Mesendoderm (in vitro differentiated cells): ENCODE measurements around the gene SOX18.

Source experiments
- DNase-seq: peaks from one replicate; pipeline ENCODE4 v3.0.0; 2013
- H2AK5ac ChIP-seq: 2 replicates; pipeline ENCODE4 v1.6.1; 2013; ENCODE audit warnings: low read length, inconsistent platforms
- H2BK120ac ChIP-seq: 2 replicates; pipeline ENCODE4 v1.6.1; 2013; ENCODE audit warnings: low read depth, mild to moderate bottlenecking, low read length, moderate library complexity, mixed read lengths
- H2BK15ac ChIP-seq: replicated peaks from 2 replicates; pipeline ENCODE4 v1.6.1; 2013; ENCODE audit warnings: low read depth, mild to moderate bottlenecking, moderate library complexity
- H2BK5ac ChIP-seq: 2 replicates; pipeline ENCODE4 v1.6.1; 2013; ENCODE audit warnings: low read length, inconsistent platforms
- H3K18ac ChIP-seq: 2 replicates; pipeline ENCODE4 v1.6.1; 2013; ENCODE audit warnings: mild to moderate bottlenecking, low read length, mixed read lengths
- H3K23ac ChIP-seq: one replicate; pipeline ENCODE4 v1.6.1; 2013; ENCODE audit warnings: low read length
- H3K27ac ChIP-seq: 2 replicates; pipeline ENCODE4 v1.5.1; 2013; ENCODE audit warnings: low read depth, mild to moderate bottlenecking, inconsistent platforms, low read length, moderate library complexity
- H3K27me3 ChIP-seq: 2 replicates; pipeline ENCODE4 v1.6.1; 2013; ENCODE audit warnings: low read length, control low read depth, mild to moderate bottlenecking, inconsistent platforms; ENCODE audit not compliant: insufficient read depth, poor library complexity
- H3K36me3 ChIP-seq: 2 replicates; pipeline ENCODE4 v1.6.1; 2013; ENCODE audit warnings: low read length, inconsistent platforms; ENCODE audit not compliant: control insufficient read depth, insufficient read depth
- H3K4ac ChIP-seq: one replicate; pipeline ENCODE4 v1.6.1; 2013; ENCODE audit warnings: low read depth, mild to moderate bottlenecking, low read length, moderate library complexity
- H3K4me1 ChIP-seq: 2 replicates; pipeline ENCODE4 v1.6.1; 2013; ENCODE audit warnings: low read depth, low read length, inconsistent platforms; ENCODE audit not compliant: control insufficient read depth
- H3K4me2 ChIP-seq: 2 replicates; pipeline ENCODE4 v1.6.1; 2013; ENCODE audit warnings: low read length
- H3K4me3 ChIP-seq: 2 replicates; pipeline ENCODE4 v1.5.1; 2013; ENCODE audit warnings: mild to moderate bottlenecking, low read length
- H3K56ac ChIP-seq: one replicate; pipeline ENCODE4 v1.6.1; 2013; ENCODE audit warnings: low read length
- H3K79me1 ChIP-seq: 2 replicates; pipeline ENCODE4 v1.6.1; 2013; ENCODE audit warnings: low read length, inconsistent platforms
- H3K79me2 ChIP-seq: 2 replicates; pipeline ENCODE4 v1.6.1; 2013; ENCODE audit warnings: mild to moderate bottlenecking, low read length; ENCODE audit not compliant: control insufficient read depth, insufficient read depth
- H3K9ac ChIP-seq: 2 replicates; pipeline ENCODE4 v1.6.1; 2013; ENCODE audit warnings: low read length, inconsistent platforms
- H4K5ac ChIP-seq: one replicate; pipeline ENCODE4 v1.6.1; 2013; ENCODE audit warnings: low read length
- H4K8ac ChIP-seq: one replicate; pipeline ENCODE4 v1.6.1; 2013; ENCODE audit warnings: low read depth, mild to moderate bottlenecking, control low read depth, low read length, moderate library complexity
- WGBS: extraction: QIAGEN DNeasy Blood & Tissue Kit; methylation state at CpG from one replicate; pipeline ENCODE4 v1.1.7; 2013; ENCODE audit warnings: low lambda C conversion rate, missing lambda C conversion rate; ENCODE audit not compliant: insufficient coverage; ENCODE audit errors: extremely low coverage; 5-methylcytosine and 5-hydroxymethylcytosine counted together

SOX18 gene

GRCh38 chr20:64037498-64038213 lies 11.8 kb downstream of the SOX18 start:
- no CpG with 5 or more reads among the region's 36 CpGs for WGBS
- Histone ChIP-seq H3K9ac (no peak overlapping the region), H3K79me1 (no peaks in the 10 kb centered on the region), H3K27ac (no peak overlapping the region), H3K4me1 (peaks cover 2% of the 10 kb centered on the region), H3K4me2 (peak overlapping the region; percentile 40), H2BK5ac (no peak overlapping the region), H2BK120ac (no peak overlapping the region), H3K79me2 (no peaks in the 10 kb centered on the region), H4K5ac (no peak overlapping the region), H3K4me3 (no peak overlapping the region), H3K4ac (no peak overlapping the region), H4K8ac (no peak overlapping the region), H3K36me3 (peaks cover 2% of the 10 kb centered on the region), H3K18ac (no peak overlapping the region), H3K23ac (no peak overlapping the region), H2AK5ac (no peak overlapping the region), H2BK15ac (no peak overlapping the region), H3K27me3 (peaks cover 10% of the 10 kb centered on the region), H3K56ac (no peak overlapping the region)
- DNase-seq = peak; percentile 51

- no peak for DNase-seq
- no peak overlapping the region for H3K27ac ChIP-seq
- H3K4me1 ChIP-seq = peaks cover 2% of the 10 kb centered on the region
- H2AK5ac ChIP-seq = no peak overlapping the region
- H4K8ac ChIP-seq = no peak overlapping the region
- no peak overlapping the region for H4K5ac ChIP-seq
- no peaks in the 10 kb centered on the region for H3K79me1 ChIP-seq
- H3K36me3 ChIP-seq = peaks cover 2% of the 10 kb centered on the region
- no peak overlapping the region for H3K4me2 ChIP-seq
- WGBS = no CpG with 5 or more reads among the region's 3 CpGs
- no peak overlapping the region for H3K23ac ChIP-seq
- H3K79me2 ChIP-seq = no peaks in the 10 kb centered on the region
- H3K27me3 ChIP-seq = peaks cover 7% of the 10 kb centered on the region
- no peak overlapping the region for H3K4ac ChIP-seq
- no peak overlapping the region for H2BK5ac ChIP-seq
- no peak overlapping the region for H3K18ac ChIP-seq
- no peak overlapping the region for H3K4me3 ChIP-seq
- H3K9ac ChIP-seq = no peak overlapping the region
- no peak overlapping the region for H3K56ac ChIP-seq
- no peak overlapping the region for H2BK15ac ChIP-seq
- H2BK120ac ChIP-seq = no peak overlapping the region
Measured at GRCh38 chr20:64037199-64037497, 12.3 kb downstream of the SOX18 start.

- Histone ChIP-seq H3K23ac (no peak overlapping the region), H3K9ac (no peak overlapping the region), H3K27me3 (peaks cover 4% of the 10 kb centered on the region), H2BK120ac (no peak overlapping the region), H3K56ac (peak overlapping the region; percentile 42), H3K4ac (no peak overlapping the region), H2AK5ac (no peak overlapping the region), H3K36me3 (peaks cover 4% of the 10 kb centered on the region), H3K4me3 (no peak overlapping the region), H3K79me2 (no peaks in the 10 kb centered on the region), H3K27ac (no peak overlapping the region), H3K4me1 (peaks cover 2% of the 10 kb centered on the region), H2BK15ac (no peak overlapping the region), H4K8ac (no peak overlapping the region), H3K18ac (no peak overlapping the region), H4K5ac (no peak overlapping the region), H3K79me1 (no peaks in the 10 kb centered on the region), H3K4me2 (no peak overlapping the region), H2BK5ac (no peak overlapping the region)
- DNase-seq = no peak
- no CpG with 5 or more reads among the region's 17 CpGs for WGBS
Measured at GRCh38 chr20:64036346-64037198, 12.9 kb downstream of the SOX18 start.

- Histone ChIP-seq H3K56ac (peak within 1 kb of the TSS; percentile 42), H4K5ac (no peak within 1 kb of the TSS), H3K4me1 (peaks cover 2% of the 10 kb centered on the region), H3K23ac (no peak within 1 kb of the TSS), H3K9ac (no peak within 1 kb of the TSS), H3K18ac (no peak within 1 kb of the TSS), H3K36me3 (peaks cover 4% of the 10 kb centered on the region), H3K27ac (no peak within 1 kb of the TSS), H3K4ac (no peak within 1 kb of the TSS), H2BK15ac (no peak within 1 kb of the TSS), H3K27me3 (no peaks in the 10 kb centered on the region), H2BK120ac (no peak within 1 kb of the TSS), H3K79me1 (no peaks in the 10 kb centered on the region), H3K4me3 (no peak within 1 kb of the TSS), H2BK5ac (no peak within 1 kb of the TSS), H3K79me2 (no peaks in the 10 kb centered on the region), H2AK5ac (no peak within 1 kb of the TSS), H4K8ac (no peak within 1 kb of the TSS), H3K4me2 (no peak within 1 kb of the TSS)
- WGBS = no CpG with 5 or more reads among the region's 10 CpGs
- peak; percentile 78 for DNase-seq
Measured at GRCh38 chr20:64035933-64036345, 13.5 kb downstream of the SOX18 start, which contains the start of gene C20orf204. TSS of gene C20orf204 (plus strand) at chr20:64036182. CDS start at chr20:64036324, 142 bp downstream.

GRCh38 chr20:64035066-64035932 lies 14.1 kb downstream of the SOX18 start:
- no peak for DNase-seq
- Histone ChIP-seq H3K79me1 (no peaks in the 10 kb centered on the region), H3K4me3 (no peak overlapping the region), H3K56ac (no peak overlapping the region), H2BK120ac (no peak overlapping the region), H3K79me2 (no peaks in the 10 kb centered on the region), H3K4ac (no peak overlapping the region), H3K23ac (no peak overlapping the region), H3K27me3 (no peaks in the 10 kb centered on the region), H3K9ac (no peak overlapping the region), H3K4me2 (no peak overlapping the region), H2BK15ac (no peak overlapping the region), H2AK5ac (no peak overlapping the region), H3K36me3 (peaks cover 6% of the 10 kb centered on the region), H2BK5ac (no peak overlapping the region), H3K4me1 (peaks cover 2% of the 10 kb centered on the region), H4K8ac (no peak overlapping the region), H3K18ac (no peak overlapping the region), H3K27ac (no peak overlapping the region), H4K5ac (no peak overlapping the region)
- WGBS = no CpG with 5 or more reads among the region's 17 CpGs
